H9 (cell line): ENCODE results near the gene CORO2B. TPM values are rescaled to one million over a fixed set of nuclear protein-coding genes. Genes with fewer than 3 reads are reported as not detected.

Source experiments
- DNase-seq: peaks from one replicate; pipeline ENCODE4 v3.0.0-alpha.2; 2017
- H2AFZ ChIP-seq: one replicate; pipeline ENCODE4 v1.6.1; 2013; ENCODE audit warnings: mild to moderate bottlenecking, low read length, control low read depth, moderate library complexity
- H2AK5ac ChIP-seq: 2 replicates; pipeline ENCODE4 v1.6.1; 2013; ENCODE audit warnings: low read length, control low read depth, mixed read lengths; ENCODE audit not compliant: insufficient read length
- H2BK120ac ChIP-seq: one replicate; pipeline ENCODE4 v1.6.1; 2013; ENCODE audit warnings: low read depth, mild to moderate bottlenecking, low read length, control low read depth, inconsistent platforms; ENCODE audit not compliant: poor library complexity, severe bottlenecking
- H2BK12ac ChIP-seq: 2 replicates; pipeline ENCODE4 v1.6.1; 2013; ENCODE audit warnings: low read length, control low read depth, mixed read lengths, low read depth; ENCODE audit not compliant: insufficient read length
- H2BK15ac ChIP-seq: 2 replicates; pipeline ENCODE4 v1.6.1; 2013; ENCODE audit warnings: low read depth, low read length, control low read depth
- H2BK20ac ChIP-seq: one replicate; pipeline ENCODE4 v1.6.1; 2013; ENCODE audit warnings: low read depth, mild to moderate bottlenecking, low read length, control low read depth, inconsistent platforms; ENCODE audit not compliant: poor library complexity, severe bottlenecking
- H2BK5ac ChIP-seq: 2 replicates; pipeline ENCODE4 v1.6.1; 2013; ENCODE audit warnings: low read length, control low read depth, mixed read lengths; ENCODE audit not compliant: insufficient read length
- H3K14ac ChIP-seq: 2 replicates; pipeline ENCODE4 v1.6.1; 2013; ENCODE audit warnings: low read length, control low read depth; ENCODE audit not compliant: insufficient read depth
- H3K18ac ChIP-seq: 2 replicates; pipeline ENCODE4 v1.6.1; 2013; ENCODE audit warnings: low read depth, mild to moderate bottlenecking, mixed read lengths, low read length, control low read depth; ENCODE audit not compliant: insufficient read length
- H3K23ac ChIP-seq: 2 replicates; pipeline ENCODE4 v1.6.1; 2013; ENCODE audit warnings: low read length, control low read depth, mixed read lengths, low read depth; ENCODE audit not compliant: insufficient read length
- H3K23me2 ChIP-seq: 2 replicates; pipeline ENCODE4 v1.6.1; 2013; ENCODE audit warnings: low read depth, mild to moderate bottlenecking, mixed read lengths, low read length, control low read depth; ENCODE audit not compliant: insufficient read length, poor library complexity, severe bottlenecking
- H3K27ac ChIP-seq: 2 replicates; pipeline ENCODE4 v1.5.1; 2013; ENCODE audit warnings: low read length, control low read depth, mixed read lengths, low read depth; ENCODE audit not compliant: insufficient read length
- H3K27me3 ChIP-seq: 2 replicates; pipeline ENCODE4 v1.6.1; 2013; ENCODE audit warnings: low read length, control low read depth, inconsistent platforms; ENCODE audit not compliant: insufficient read depth
- H3K4ac ChIP-seq: 2 replicates; pipeline ENCODE4 v1.6.1; 2013; ENCODE audit warnings: low read depth, mild to moderate bottlenecking, control low read depth, inconsistent platforms, low read length, moderate library complexity
- H3K4me1 ChIP-seq: 2 replicates; pipeline ENCODE4 v1.6.1; 2013; ENCODE audit warnings: low read length, control low read depth, inconsistent platforms; ENCODE audit not compliant: insufficient read depth
- H3K4me2 ChIP-seq: 2 replicates; pipeline ENCODE4 v1.6.1; 2013; ENCODE audit warnings: low read length, control low read depth, mixed read lengths; ENCODE audit not compliant: insufficient read length, insufficient read depth
- H3K56ac ChIP-seq: 2 replicates; pipeline ENCODE4 v1.6.1; 2013; ENCODE audit warnings: low read depth, mild to moderate bottlenecking, mixed read lengths, low read length, control low read depth; ENCODE audit not compliant: insufficient read length
- H3K79me1 ChIP-seq: 2 replicates; pipeline ENCODE4 v1.6.1; 2013; ENCODE audit warnings: low read depth, mild to moderate bottlenecking, moderate library complexity, low read length, control low read depth, inconsistent platforms; ENCODE audit not compliant: insufficient read depth, poor library complexity, severe bottlenecking
- H3K79me2 ChIP-seq: 2 replicates; pipeline ENCODE4 v1.6.1; 2013; ENCODE audit warnings: low read length, control low read depth, inconsistent platforms; ENCODE audit not compliant: insufficient read depth
- H3K9ac ChIP-seq: 2 replicates; pipeline ENCODE4 v1.6.1; 2013; ENCODE audit warnings: low read length, control low read depth, mixed read lengths; ENCODE audit not compliant: insufficient read length; ENCODE audit errors: extremely low read depth
- H3K9me3 ChIP-seq: one replicate; pipeline ENCODE4 v1.6.1; 2013; ENCODE audit warnings: low read depth, low read length, inconsistent platforms; ENCODE audit not compliant: control insufficient read depth
- H3T11ph ChIP-seq: one replicate; pipeline ENCODE4 v1.6.1; 2013; ENCODE audit warnings: mild to moderate bottlenecking, low read length, control low read depth, inconsistent platforms
- H4K20me1 ChIP-seq: one replicate; pipeline ENCODE4 v1.6.1; 2013; ENCODE audit not compliant: control insufficient read depth, insufficient read length, insufficient read depth
- H4K5ac ChIP-seq: 2 replicates; pipeline ENCODE4 v1.6.1; 2013; ENCODE audit warnings: low read depth, mild to moderate bottlenecking, mixed read lengths, low read length, control low read depth; ENCODE audit not compliant: insufficient read length
- H4K8ac ChIP-seq: replicated peaks from 2 replicates; pipeline ENCODE4 v1.6.1; 2013; ENCODE audit warnings: low read length, control low read depth, mixed read lengths, low read depth; ENCODE audit not compliant: insufficient read length
- H4K91ac ChIP-seq: 2 replicates; pipeline ENCODE4 v1.6.1; 2013; ENCODE audit warnings: low read depth, mild to moderate bottlenecking, moderate library complexity, mixed read lengths, low read length, control low read depth; ENCODE audit not compliant: insufficient read length
- H3K27ac Mint-ChIP-seq, 3 experiments: 2 replicates in 2 of 3; 3 replicates in 1 of 3; pipeline ENCODE4 v1.8.0; 2020 to 2021; ENCODE audit warnings: mixed read lengths in 3 of 3, mild to moderate bottlenecking in 1 of 3, moderate library complexity in 1 of 3
- H3K27me3 Mint-ChIP-seq: 2 replicates; pipeline ENCODE4 v1.8.0; 2021; ENCODE audit warnings: low read depth, mild to moderate bottlenecking, moderate library complexity, mixed read lengths
- H3K36me3 Mint-ChIP-seq, 3 experiments: 2 replicates in 2 of 3; 3 replicates in 1 of 3; pipeline ENCODE4 v1.8.0; 2020 to 2021; ENCODE audit warnings: low read depth in 3 of 3, mixed read lengths in 3 of 3; ENCODE audit not compliant: insufficient read depth in 1 of 3
- H3K4me1 Mint-ChIP-seq, 2 experiments: 2 replicates each; pipeline ENCODE4 v1.8.0; 2020; ENCODE audit warnings: mixed read lengths in 2 of 2
- H3K4me3 Mint-ChIP-seq, 2 experiments: 2 replicates in 1 of 2; 3 replicates in 1 of 2; pipeline ENCODE4 v1.8.0; 2020 to 2021; ENCODE audit warnings: mild to moderate bottlenecking in 2 of 2, mixed read lengths in 2 of 2, moderate library complexity in 1 of 2
- H3K9me3 Mint-ChIP-seq, 2 experiments: 2 replicates in 1 of 2; 3 replicates in 1 of 2; pipeline ENCODE4 v1.8.0; 2020; ENCODE audit warnings: mild to moderate bottlenecking in 2 of 2, mixed read lengths in 2 of 2, moderate library complexity in 1 of 2
- WGBS: extraction: QIAGEN DNeasy Blood & Tissue Kit; methylation state at CpG from one replicate; pipeline ENCODE4 v1.1.7; 2013; ENCODE audit warnings: missing lambda C conversion rate, low lambda C conversion rate, mixed read lengths; ENCODE audit not compliant: insufficient read length; ENCODE audit errors: extremely low coverage; 5-methylcytosine and 5-hydroxymethylcytosine counted together
- total RNA-seq: library from RNA; stranded (reverse); gene quantifications from 2 replicates; pipeline ENCODE4 v1.2.1, GENCODE V29; 2021
- TF ChIP-seq, protein P1 (sequence below): fragments of 200-600 bp; sonication (generic); conservative IDR thresholded peaks from 3 replicates; pipeline ENCODE4 v1.8.0; 2021; ENCODE audit warnings: antibody characterized with exemption, mild to moderate bottlenecking

The CORO2B gene
- total RNA-seq, 1 experiment from 2014 or later = 3.1 TPM

DNA sequence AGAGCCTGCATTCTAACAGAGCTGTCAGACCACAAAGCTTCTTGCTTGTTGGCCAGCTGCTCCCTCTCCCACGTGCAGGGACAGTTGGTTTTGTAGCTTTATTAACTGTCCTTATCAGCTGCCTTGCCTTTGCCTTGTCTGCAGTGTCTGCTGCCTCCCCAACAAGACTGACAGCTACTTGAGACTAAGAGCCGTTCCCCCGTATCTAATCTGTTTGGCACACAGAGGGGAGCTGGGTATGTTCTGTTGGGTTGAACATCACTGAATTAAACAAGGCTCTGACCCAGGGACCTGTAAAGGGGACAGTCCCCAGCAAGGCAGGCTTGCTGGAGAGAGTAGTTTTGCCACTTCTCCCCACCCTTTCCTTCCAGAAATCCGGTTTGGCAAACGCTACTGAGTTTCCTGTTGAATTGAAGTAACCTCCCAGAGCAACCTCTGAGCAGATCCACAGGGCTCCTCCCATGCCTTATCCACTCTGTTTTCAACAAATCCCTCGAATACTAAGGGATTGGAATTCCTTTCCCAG is 125.8 kb downstream of the CORO2B start:
- H3K27ac Mint-ChIP-seq = peak overlapping the region in 1 of 3 experiments; percentile 30; a peak in 1 of 7 replicates
- WGBS = no CpG with 5 or more reads among the region's 6 CpGs

More for the DNA sequence above, 125.8 kb downstream of the CORO2B start:
- H3K18ac ChIP-seq = no peak overlapping the region
- H3K9ac ChIP-seq = no peak overlapping the region
- H3T11ph ChIP-seq = no peak overlapping the region
- DNase-seq = no peak
- H2AFZ ChIP-seq = no peak overlapping the region
- no peak overlapping the region for H3K56ac ChIP-seq
- H3K27me3 Mint-ChIP-seq = peaks cover 2% of the 10 kb centered on the region; the same call in 1 of the 2 replicates
- H3K27me3 ChIP-seq = no peaks in the 10 kb centered on the region
- H3K27ac ChIP-seq = no peak overlapping the region
- no peak overlapping the region for H2AK5ac ChIP-seq
- no peak overlapping the region for H3K4me3 Mint-ChIP-seq
- H3K23me2 ChIP-seq = no peaks in the 10 kb centered on the region
- no peak overlapping the region for H3K4ac ChIP-seq
- H3K4me1 Mint-ChIP-seq = peaks cover 15 to 34% of the 10 kb centered on the region in 2 experiments
- no peaks in the 10 kb centered on the region for H3K36me3 Mint-ChIP-seq
- no peak overlapping the region for H2BK20ac ChIP-seq
- no peak overlapping the region for H2BK15ac ChIP-seq
- H3K14ac ChIP-seq = no peak overlapping the region
- no peak overlapping the region for H4K8ac ChIP-seq
- no peak overlapping the region for H4K5ac ChIP-seq
- no peaks in the 10 kb centered on the region for H4K20me1 ChIP-seq
- no peak overlapping the region for H2BK12ac ChIP-seq
- H2BK5ac ChIP-seq = no peak overlapping the region
- no peaks in the 10 kb centered on the region for H3K9me3 Mint-ChIP-seq
- H3K4me2 ChIP-seq = no peak overlapping the region
- TF ChIP-seq, protein P1, sequence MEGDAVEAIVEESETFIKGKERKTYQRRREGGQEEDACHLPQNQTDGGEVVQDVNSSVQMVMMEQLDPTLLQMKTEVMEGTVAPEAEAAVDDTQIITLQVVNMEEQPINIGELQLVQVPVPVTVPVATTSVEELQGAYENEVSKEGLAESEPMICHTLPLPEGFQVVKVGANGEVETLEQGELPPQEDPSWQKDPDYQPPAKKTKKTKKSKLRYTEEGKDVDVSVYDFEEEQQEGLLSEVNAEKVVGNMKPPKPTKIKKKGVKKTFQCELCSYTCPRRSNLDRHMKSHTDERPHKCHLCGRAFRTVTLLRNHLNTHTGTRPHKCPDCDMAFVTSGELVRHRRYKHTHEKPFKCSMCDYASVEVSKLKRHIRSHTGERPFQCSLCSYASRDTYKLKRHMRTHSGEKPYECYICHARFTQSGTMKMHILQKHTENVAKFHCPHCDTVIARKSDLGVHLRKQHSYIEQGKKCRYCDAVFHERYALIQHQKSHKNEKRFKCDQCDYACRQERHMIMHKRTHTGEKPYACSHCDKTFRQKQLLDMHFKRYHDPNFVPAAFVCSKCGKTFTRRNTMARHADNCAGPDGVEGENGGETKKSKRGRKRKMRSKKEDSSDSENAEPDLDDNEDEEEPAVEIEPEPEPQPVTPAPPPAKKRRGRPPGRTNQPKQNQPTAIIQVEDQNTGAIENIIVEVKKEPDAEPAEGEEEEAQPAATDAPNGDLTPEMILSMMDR = no peak
- no peaks in the 10 kb centered on the region; the same call in 1 of the 2 replicates for H3K4me1 ChIP-seq
- no peaks in the 10 kb centered on the region for H3K79me1 ChIP-seq
- no peak overlapping the region for H4K91ac ChIP-seq
- no peaks in the 10 kb centered on the region for H3K9me3 ChIP-seq
- H2BK120ac ChIP-seq = no peak overlapping the region
- H3K23ac ChIP-seq = no peak overlapping the region
- no peaks in the 10 kb centered on the region for H3K79me2 ChIP-seq
